ENCODE measurements around the gene MYRF. TPM values are rescaled to one million over a fixed set of nuclear protein-coding genes. Genes with fewer than 3 reads are reported as not detected.
A peak's percentile ranks its signal among the peaks of the same experiment; 100 is the strongest.

The MYRF gene
- total and polyA plus RNA-seq, 9 of the 15 experiments (the other 6 are each of a cell fraction or from before 2014, with no cell fraction given), result 2.3 to 25.8 (median 7.1) TPM

- TF ChIP-seq ZNF639 (CRISPR knock-in tag; conservative IDR thresholded peaks at IDR 0.05 in 1 of 2, IDR thresholded peaks at IDR 0.05 in 1 of 2) (peak in 1 of 2 experiments; percentile 70; a peak in 2 of 4 replicates), FIP1L1 (IDR thresholded peaks at IDR 0.05; ENCODE audit: low read depth, low read length, poor library complexity, severe bottlenecking) (peak; percentile 81), ZNF347 (CRISPR knock-in tag; IDR thresholded peaks at IDR 0.05; ENCODE audit: low read depth) (no peak), TCFL5 (CRISPR knock-in tag; conservative IDR thresholded peaks at IDR 0.05) (no peak), GTF2E2 (tag; IDR thresholded peaks at IDR 0.05) (peak; percentile 62; the same call in 1 of the 2 replicates), DLX4 (CRISPR knock-in tag; IDR thresholded peaks at IDR 0.05) (no peak), SP1 (CRISPR knock-in tag; IDR thresholded peaks at IDR 0.05) (peak; percentile 64), KDM2B (CRISPR knock-in tag; IDR thresholded peaks at IDR 0.05) (no peak), ZNF274 (IDR thresholded peaks at IDR 0.05; ENCODE audit: borderline replicate concordance, low read depth, low read length) (no peak), PHF21A (IDR thresholded peaks at IDR 0.05; ENCODE audit: borderline replicate concordance, low read depth) (no peak), KAT8 (IDR thresholded peaks at IDR 0.05; ENCODE audit: low read depth) (no peak), RAD21 (CRISPR knock-in tag; conservative IDR thresholded peaks at IDR 0.05 in 1 of 2, IDR thresholded peaks at IDR 0.05 in 1 of 2) (no peak), CREM (IDR thresholded peaks at IDR 0.05; ENCODE audit: low read depth) (peak; percentile 86), ZBTB17 (CRISPR knock-in tag; IDR thresholded peaks at IDR 0.05) (peak; percentile 77), E2F5 (CRISPR knock-in tag; IDR thresholded peaks at IDR 0.05) (peak; percentile 92), THRAP3 (IDR thresholded peaks at IDR 0.05; ENCODE audit: borderline replicate concordance) (no peak; the same call in 1 of the 2 replicates), ZNF3 (CRISPR knock-in tag; IDR thresholded peaks at IDR 0.05) (no peak), KDM5B (IDR thresholded peaks at IDR 0.05; ENCODE audit: insufficient replicate concordance, low read depth, low read length) (peak; percentile 89), HCFC1 (IDR thresholded peaks at IDR 0.05; ENCODE audit: low read depth, low read length) (peak; percentile 89), NR2F6 (CRISPR knock-in tag; IDR thresholded peaks at IDR 0.05) (no peak), MBD2 (IDR thresholded peaks at IDR 0.05; ENCODE audit: borderline replicate concordance, low read depth) (peak; percentile 85)
- TF ChIP-seq, protein P1, sequence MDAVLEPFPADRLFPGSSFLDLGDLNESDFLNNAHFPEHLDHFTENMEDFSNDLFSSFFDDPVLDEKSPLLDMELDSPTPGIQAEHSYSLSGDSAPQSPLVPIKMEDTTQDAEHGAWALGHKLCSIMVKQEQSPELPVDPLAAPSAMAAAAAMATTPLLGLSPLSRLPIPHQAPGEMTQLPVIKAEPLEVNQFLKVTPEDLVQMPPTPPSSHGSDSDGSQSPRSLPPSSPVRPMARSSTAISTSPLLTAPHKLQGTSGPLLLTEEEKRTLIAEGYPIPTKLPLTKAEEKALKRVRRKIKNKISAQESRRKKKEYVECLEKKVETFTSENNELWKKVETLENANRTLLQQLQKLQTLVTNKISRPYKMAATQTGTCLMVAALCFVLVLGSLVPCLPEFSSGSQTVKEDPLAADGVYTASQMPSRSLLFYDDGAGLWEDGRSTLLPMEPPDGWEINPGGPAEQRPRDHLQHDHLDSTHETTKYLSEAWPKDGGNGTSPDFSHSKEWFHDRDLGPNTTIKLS (IDR thresholded peaks at IDR 0.05; ENCODE audit: borderline replicate concordance, low read depth), result peak; percentile 96
These were observed 40.1 kb downstream of the MYRF start, which contains the start of the genes FEN1 and TMEM258 (continued) for GRCh38 chr11:61792310-61793082.

Measured in K562 (cell line).